GM12878 (cell line): ENCODE results near the gene MMGT1. TPM values are rescaled to one million over a fixed set of nuclear protein-coding genes. Genes with fewer than 3 reads are reported as not detected.

Experiments
- ATAC-seq: fragments of 200-7000 bp; cut with Tn5 transposase; 3 replicates; pipeline ENCODE4 v1.9.1; 2020; ENCODE audit warnings: mild to moderate bottlenecking, moderate library complexity
- BruUV-seq: library from RNA; stranded (reverse); fragments of 400-500 nt; replicated peaks from 2 replicates; lab custom pipeline; 2021; lab: Mats Ljungman, UMichigan
- CTCF ChIA-PET: fragments of 300-600 bp; sonication (Branson Sonifier 250); formaldehyde crosslinking; extraction: SDS; loops from one replicate; lab custom pipeline; 2021; ENCODE audit warnings: inconsistent platforms; lab: Yijun Ruan, JAX
- POLR2A ChIA-PET: fragments of 350-600 bp; formaldehyde crosslinking; extraction: SDS; loops from one replicate; lab custom pipeline; 2021; ENCODE audit warnings: inconsistent platforms; lab: Charles Lee
- RAD21 ChIA-PET: fragments of 300-600 bp; sonication (Branson Sonifier 250); formaldehyde crosslinking; loops from one replicate; lab custom pipeline; 2023; ENCODE audit warnings: antibody characterized with exemption; ENCODE audit not compliant: unreplicated experiment; lab: Charles Lee
- SMC1A ChIA-PET: fragments of 300-600 bp; sonication (Branson Sonifier 250); formaldehyde crosslinking; loops from one replicate; lab custom pipeline; 2023; ENCODE audit not compliant: unreplicated experiment, uncharacterized antibody; lab: Charles Lee
- DNase-seq: peaks from one replicate; pipeline ENCODE4 v3.0.0-alpha.2; 2011; ENCODE audit warnings: low read depth, low spot score
- FAIRE-seq: peaks from 3 replicates; lab custom pipeline; 2011; peaks lifted over from hg19 to GRCh38; lab: Jason Lieb, UNC
- H2AFZ ChIP-seq: 2 replicates; pipeline ENCODE4 v1.6.0; 2011; ENCODE audit warnings: low read depth, low read length, control low read depth; ENCODE audit not compliant: control insufficient read depth
- H3K27ac ChIP-seq: 2 replicates; pipeline ENCODE4 v1.5.1; 2011; ENCODE audit warnings: control low read depth; ENCODE audit not compliant: control insufficient read depth, insufficient read depth
- H3K27me3 ChIP-seq, 2 experiments: replicated peaks in 1 of 2; 2 replicates each; pipeline versions ENCODE4 v1.6.0 to v1.6.1; 2011; ENCODE audit warnings: low read length in 1 of 2; ENCODE audit not compliant: control insufficient read depth in 2 of 2, insufficient read depth in 2 of 2
- H3K36me3 ChIP-seq, 2 experiments: 2 replicates each; pipeline ENCODE4 v1.5.1; 2011; ENCODE audit warnings: low read length in 1 of 2; ENCODE audit not compliant: control insufficient read depth in 2 of 2, insufficient read depth in 2 of 2
- H3K4me1 ChIP-seq: 2 replicates; pipeline ENCODE4 v1.6.1; 2011; ENCODE audit warnings: mild to moderate bottlenecking, low read length, moderate library complexity, mixed read lengths; ENCODE audit not compliant: control insufficient read depth, insufficient read depth
- H3K4me2 ChIP-seq: 2 replicates; pipeline ENCODE4 v1.6.0; 2011; ENCODE audit warnings: control low read depth; ENCODE audit not compliant: control insufficient read depth, insufficient read depth
- H3K4me3 ChIP-seq: fragments of 200-600 bp; sonication (generic); 2 replicates; pipeline ENCODE4 v1.5.1; 2016
- H3K79me2 ChIP-seq: 2 replicates; pipeline ENCODE4 v1.6.0; 2011; ENCODE audit warnings: low read length; ENCODE audit not compliant: control insufficient read depth, insufficient read depth
- H3K9ac ChIP-seq: 2 replicates; pipeline ENCODE4 v1.8.0; 2011; ENCODE audit warnings: low read length, control low read depth, mixed read lengths; ENCODE audit not compliant: control insufficient read depth, insufficient read depth
- H3K9me3 ChIP-seq: replicated peaks from 3 replicates; pipeline ENCODE4 v1.5.1; 2011; ENCODE audit warnings: mild to moderate bottlenecking, low read length; ENCODE audit not compliant: control insufficient read depth, insufficient read depth
- H4K20me1 ChIP-seq: 2 replicates; pipeline ENCODE4 v1.6.0; 2011; ENCODE audit not compliant: control insufficient read depth, insufficient read depth
- ASH2L ChIP-seq: fragments of 300-600, 200-600 bp; sonication (generic); IDR thresholded peaks from 2 replicates; pipeline ENCODE4 v1.6.1; 2017; ENCODE audit warnings: low read depth, mild to moderate bottlenecking, borderline replicate concordance
- BACH1 ChIP-seq: fragments of 450-650 bp; IDR thresholded peaks from 2 replicates; pipeline ENCODE4 v1.6.1; 2017; ENCODE audit warnings: mild to moderate bottlenecking, borderline replicate concordance
- BHLHE40 ChIP-seq, 2 experiments: fragments of 450-650 bp in 1 of 2; IDR thresholded peaks; 2 replicates each; pipeline ENCODE4 v1.6.1; 2011 to 2017; ENCODE audit warnings: low read depth in 2 of 2, borderline replicate concordance in 1 of 2, improper control_type of control experiment in 1 of 2, low read length in 1 of 2, mild to moderate bottlenecking in 1 of 2
- CEBPZ ChIP-seq: fragments of 150-350 bp; IDR thresholded peaks from 2 replicates; pipeline ENCODE4 v1.6.1; 2016; ENCODE audit warnings: low read depth, low read length
- EGR1 ChIP-seq, 2 experiments: IDR thresholded peaks; 1 replicate in 1 of 2; 2 replicates in 1 of 2; pipeline ENCODE4 v1.6.1; 2011 to 2012; ENCODE audit warnings: low read depth in 2 of 2, low read length in 2 of 2, borderline replicate concordance in 1 of 2, mild to moderate bottlenecking in 1 of 2, moderate library complexity in 1 of 2
- GATAD2B ChIP-seq: fragments of 450-650 bp; conservative IDR thresholded peaks from 2 replicates; pipeline ENCODE4 v1.6.1; 2017; ENCODE audit warnings: low read depth, mild to moderate bottlenecking, moderate library complexity
- HDGF ChIP-seq: fragments of 450-650 bp; IDR thresholded peaks from 2 replicates; pipeline ENCODE4 v1.6.1; 2016; ENCODE audit warnings: antibody characterized with exemption
- IKZF1 ChIP-seq: fragments of 450-650 bp; conservative IDR thresholded peaks from 2 replicates; pipeline ENCODE4 v1.6.1; 2017; ENCODE audit warnings: antibody characterized with exemption, mild to moderate bottlenecking
- JUNB ChIP-seq: IDR thresholded peaks from 2 replicates; pipeline ENCODE4 v1.6.1; 2016; ENCODE audit warnings: antibody characterized with exemption, mild to moderate bottlenecking
- KLF5 ChIP-seq: fragments of 450-650 bp; IDR thresholded peaks from 2 replicates; pipeline ENCODE4 v1.6.1; 2014; ENCODE audit warnings: mild to moderate bottlenecking; ENCODE audit not compliant: partially characterized antibody
- MYC ChIP-seq: IDR thresholded peaks from 2 replicates; pipeline ENCODE4 v1.6.1; 2011; ENCODE audit warnings: mild to moderate bottlenecking, low read length, moderate library complexity, inconsistent platforms; ENCODE audit not compliant: insufficient read depth, insufficient replicate concordance, insufficient read length, severe bottlenecking
- NBN ChIP-seq: fragments of 450-650 bp; IDR thresholded peaks from 2 replicates; pipeline ENCODE4 v1.6.1; 2016
- PML ChIP-seq: IDR thresholded peaks from 2 replicates; pipeline ENCODE4 v1.6.1; 2012; ENCODE audit warnings: low read length, inconsistent platforms
- RAD51 ChIP-seq: fragments of 450-650 bp; IDR thresholded peaks from 2 replicates; pipeline ENCODE4 v1.6.1; 2016; ENCODE audit warnings: moderate library complexity, mild to moderate bottlenecking, inconsistent platforms
- RBBP5 ChIP-seq: fragments of 200-600 bp; sonication (generic); conservative IDR thresholded peaks from 2 replicates; pipeline ENCODE4 v1.6.1; 2016
- TCF7 ChIP-seq: IDR thresholded peaks from 2 replicates; pipeline ENCODE4 v1.6.1; 2014; ENCODE audit warnings: antibody characterized with exemption, borderline replicate concordance
- WRNIP1 ChIP-seq: IDR thresholded peaks from 2 replicates; pipeline ENCODE4 v1.6.1; 2011; ENCODE audit warnings: low read depth, low read length, improper control_type of control experiment, borderline replicate concordance
- ZZZ3 ChIP-seq: IDR thresholded peaks from 2 replicates; pipeline ENCODE4 v1.6.1; 2011; ENCODE audit warnings: low read depth; ENCODE audit not compliant: control insufficient read depth, insufficient read length
- WGBS: methylation state at CpG from one replicate; pipeline ENCODE4 v1.1.6; 2016; ENCODE audit warnings: low lambda C conversion rate; ENCODE audit not compliant: insufficient replicate concordance, insufficient coverage; ENCODE audit errors: missing lambda C conversion rate; 5-methylcytosine and 5-hydroxymethylcytosine counted together
- in situ Hi-C: fragments of 300-500 bp; cut with MboI; formaldehyde crosslinking; loops from 9 replicates; pipeline ENCODE4 v1.14.3; 2018; ENCODE audit warnings: mixed read lengths
- intact Hi-C: fragments of 100-400 bp; cut with micrococcal nuclease; formaldehyde crosslinking; loops from one replicate; pipeline ENCODE4 v1.14.2; 2022; ENCODE audit not compliant: unreplicated experiment
- polyA plus RNA-seq, 11 experiments: library from polyadenylated mRNA; depleted of rRNA in 4 of 11; unstranded in 6 of 11; stranded (reverse) in 5 of 11; fragments of >200 nt; fragmentation: Nextera tagmentation in 4 of 11; fragmentation: Illumina TruSeq in 1 of 11; extraction: Ambion mirVana in 4 of 11; extraction: Trizol in 1 of 11; gene quantifications; 1 replicate in 1 of 11; 2 replicates in 10 of 11; pipeline versions ENCODE4 v1.2.1 to v1.2.3, GENCODE V29; 2011 to 2016; ENCODE audit warnings: inconsistent platforms in 2 of 11, missing spikeins in 2 of 11, low read depth in 1 of 11
- total RNA-seq, 4 experiments: library from RNA; depleted of rRNA in 3 of 4; stranded (reverse); fragments of >200 nt in 3 of 4; fragmentation: Illumina TruSeq in 1 of 4; extraction: Trizol in 1 of 4; gene quantifications; 2 replicates each; pipeline versions ENCODE4 v1.2.1 to v1.2.3, GENCODE V29; 2013 to 2021
- TF ChIP-seq, protein P1 (sequence below): IDR thresholded peaks from 2 replicates; pipeline ENCODE4 v1.6.1; 2012; ENCODE audit warnings: low read depth, low read length, improper control_type of control experiment
- TF ChIP-seq, protein P2 (sequence below): fragments of 450-650 bp; formaldehyde crosslinking; IDR thresholded peaks from 2 replicates; pipeline ENCODE4 v1.4.0; 2022; ENCODE audit warnings: mild to moderate bottlenecking, moderate library complexity

MMGT1 gene
- total and polyA plus RNA-seq, 10 of the 15 experiments (the other 5 are each of a cell fraction or from before 2014, with no cell fraction given): 8.8 to 19.2 (median 13.7) TPM

DNA sequence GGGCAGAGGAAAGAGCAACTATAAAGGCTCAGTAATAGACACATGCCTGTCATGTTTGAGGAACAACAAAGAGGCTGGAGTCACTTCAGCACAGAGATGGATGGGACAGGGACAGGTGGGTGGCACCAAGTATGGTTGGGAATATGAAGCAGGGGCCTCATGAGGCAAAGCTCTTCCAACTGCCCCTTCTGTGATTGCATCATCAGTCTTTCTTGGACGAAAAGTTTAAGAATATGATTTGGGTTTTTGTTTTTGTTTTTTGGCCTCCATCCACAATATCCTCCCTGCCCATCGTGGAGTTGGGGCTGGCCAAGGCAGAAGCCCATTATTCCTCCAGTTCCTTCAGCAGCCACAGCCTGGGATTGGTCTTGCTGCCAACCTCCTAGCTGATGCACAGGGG lies 45.9 kb downstream of the MMGT1 start:
- POLR2A ChIA-PET: no interaction called here
- no peak for FAIRE-seq

More for the DNA sequence above, 45.9 kb downstream of the MMGT1 start:
- CTCF ChIA-PET: no interaction called here
- WGBS: 0% methylated on average over 2 of the region's 2 CpGs
- Histone ChIP-seq H3K27me3 (no peaks in the 10 kb centered on the region; a peak in 1 of 4 replicates), H3K9me3 (no peaks in the 10 kb centered on the region), H3K79me2 (no peaks in the 10 kb centered on the region), H3K4me2 (no peak overlapping the region), H3K36me3 (no peaks in the 10 kb centered on the region), H3K9ac (no peak overlapping the region), H3K27ac (no peak overlapping the region), H3K4me3 (no peak overlapping the region), H4K20me1 (no peaks in the 10 kb centered on the region), H2AFZ (no peak overlapping the region), H3K4me1 (no peaks in the 10 kb centered on the region)
- BruUV-seq: no TSS peak
- intact Hi-C loops (no loop called here), in situ Hi-C loops (no loop called here)
- no peak for DNase-seq
- TF ChIP-seq RBBP5 (no peak), EGR1 (IDR thresholded peaks at IDR 0.05; ENCODE audit: borderline replicate concordance in 1 of 2, low read depth in 2 of 2, low read length in 2 of 2) (no peak), JUNB (no peak), NBN (no peak), BHLHE40 (IDR thresholded peaks at IDR 0.05; ENCODE audit: borderline replicate concordance in 1 of 2, low read depth in 2 of 2, low read length in 1 of 2) (no peak), CEBPZ (no peak), TCF7 (no peak), PML (no peak), KLF5 (no peak), GATAD2B (no peak), BACH1 (no peak), RAD51 (no peak), WRNIP1 (no peak), IKZF1 (no peak), HDGF (no peak), MYC (no peak), ZZZ3 (no peak), ASH2L (no peak)
- TF ChIP-seq, protein P1, sequence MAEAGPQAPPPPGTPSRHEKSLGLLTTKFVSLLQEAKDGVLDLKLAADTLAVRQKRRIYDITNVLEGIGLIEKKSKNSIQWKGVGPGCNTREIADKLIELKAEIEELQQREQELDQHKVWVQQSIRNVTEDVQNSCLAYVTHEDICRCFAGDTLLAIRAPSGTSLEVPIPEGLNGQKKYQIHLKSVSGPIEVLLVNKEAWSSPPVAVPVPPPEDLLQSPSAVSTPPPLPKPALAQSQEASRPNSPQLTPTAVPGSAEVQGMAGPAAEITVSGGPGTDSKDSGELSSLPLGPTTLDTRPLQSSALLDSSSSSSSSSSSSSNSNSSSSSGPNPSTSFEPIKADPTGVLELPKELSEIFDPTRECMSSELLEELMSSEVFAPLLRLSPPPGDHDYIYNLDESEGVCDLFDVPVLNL: no peak
- TF ChIP-seq, protein P2, sequence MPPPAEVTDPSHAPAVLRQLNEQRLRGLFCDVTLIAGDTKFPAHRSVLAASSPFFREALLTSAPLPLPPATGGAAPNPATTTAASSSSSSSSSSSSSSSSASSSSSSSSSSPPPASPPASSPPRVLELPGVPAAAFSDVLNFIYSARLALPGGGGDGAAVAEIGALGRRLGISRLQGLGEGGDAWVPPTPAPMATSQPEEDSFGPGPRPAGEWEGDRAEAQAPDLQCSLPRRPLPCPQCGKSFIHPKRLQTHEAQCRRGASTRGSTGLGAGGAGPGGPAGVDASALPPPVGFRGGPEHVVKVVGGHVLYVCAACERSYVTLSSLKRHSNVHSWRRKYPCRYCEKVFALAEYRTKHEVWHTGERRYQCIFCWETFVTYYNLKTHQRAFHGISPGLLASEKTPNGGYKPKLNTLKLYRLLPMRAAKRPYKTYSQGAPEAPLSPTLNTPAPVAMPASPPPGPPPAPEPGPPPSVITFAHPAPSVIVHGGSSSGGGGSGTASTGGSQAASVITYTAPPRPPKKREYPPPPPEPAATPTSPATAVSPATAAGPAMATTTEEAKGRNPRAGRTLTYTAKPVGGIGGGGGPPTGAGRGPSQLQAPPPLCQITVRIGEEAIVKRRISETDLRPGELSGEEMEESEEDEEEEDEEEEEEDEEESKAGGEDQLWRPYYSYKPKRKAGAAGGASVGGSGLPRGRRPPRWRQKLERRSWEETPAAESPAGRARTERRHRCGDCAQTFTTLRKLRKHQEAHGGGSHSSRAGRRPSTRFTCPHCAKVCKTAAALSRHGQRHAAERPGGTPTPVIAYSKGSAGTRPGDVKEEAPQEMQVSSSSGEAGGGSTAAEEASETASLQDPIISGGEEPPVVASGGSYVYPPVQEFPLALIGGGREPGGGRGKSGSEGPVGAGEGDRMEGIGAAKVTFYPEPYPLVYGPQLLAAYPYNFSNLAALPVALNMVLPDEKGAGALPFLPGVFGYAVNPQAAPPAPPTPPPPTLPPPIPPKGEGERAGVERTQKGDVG: no peak
- RAD21 ChIA-PET: no interaction called here
- no peak for ATAC-seq
- SMC1A ChIA-PET: no interaction called here
